Neural cell (in vitro differentiated cells): ENCODE results near the gene PTPN1.

Source experiments
- EP300 ChIP-seq: fragments of 450-650 bp; conservative IDR thresholded peaks from 2 replicates; pipeline ENCODE4 v1.6.1; 2014; ENCODE audit warnings: antibody characterized with exemption, mild to moderate bottlenecking, moderate library complexity; ENCODE audit not compliant: poor library complexity, severe bottlenecking
- EZH2 ChIP-seq: fragments of 200-600, 300-800 bp; shearing (Covaris generic), sonication (generic); IDR thresholded peaks from 2 replicates; pipeline ENCODE4 v1.6.1; 2014; ENCODE audit warnings: antibody characterized with exemption, low read length, borderline replicate concordance, mild to moderate bottlenecking; ENCODE audit not compliant: insufficient read depth, poor library complexity, severe bottlenecking
- MXI1 ChIP-seq: fragments of 450-650 bp; conservative IDR thresholded peaks from 2 replicates; pipeline ENCODE4 v1.6.1; 2014; ENCODE audit warnings: antibody characterized with exemption, mild to moderate bottlenecking; ENCODE audit not compliant: poor library complexity, severe bottlenecking
- POLR2AphosphoS5 ChIP-seq: IDR thresholded peaks from 2 replicates; pipeline ENCODE4 v1.6.1; 2012
- SMC3 ChIP-seq: fragments of 450-650 bp; conservative IDR thresholded peaks from 2 replicates; pipeline ENCODE4 v1.6.1; 2014; ENCODE audit warnings: antibody characterized with exemption, mild to moderate bottlenecking, moderate library complexity; ENCODE audit not compliant: poor library complexity
- TAF1 ChIP-seq: IDR thresholded peaks from 2 replicates; pipeline ENCODE4 v1.6.1; 2012; ENCODE audit warnings: low read depth
- TF ChIP-seq, protein P1 (sequence below): IDR thresholded peaks from 2 replicates; pipeline ENCODE4 v1.6.1; 2012; ENCODE audit warnings: borderline replicate concordance
- TF ChIP-seq, protein P2 (sequence below): fragments of 450-650 bp; IDR thresholded peaks from 2 replicates; pipeline ENCODE4 v1.5.1; 2014; ENCODE audit warnings: antibody characterized with exemption, mild to moderate bottlenecking, moderate library complexity; ENCODE audit not compliant: poor library complexity, severe bottlenecking

DNA sequence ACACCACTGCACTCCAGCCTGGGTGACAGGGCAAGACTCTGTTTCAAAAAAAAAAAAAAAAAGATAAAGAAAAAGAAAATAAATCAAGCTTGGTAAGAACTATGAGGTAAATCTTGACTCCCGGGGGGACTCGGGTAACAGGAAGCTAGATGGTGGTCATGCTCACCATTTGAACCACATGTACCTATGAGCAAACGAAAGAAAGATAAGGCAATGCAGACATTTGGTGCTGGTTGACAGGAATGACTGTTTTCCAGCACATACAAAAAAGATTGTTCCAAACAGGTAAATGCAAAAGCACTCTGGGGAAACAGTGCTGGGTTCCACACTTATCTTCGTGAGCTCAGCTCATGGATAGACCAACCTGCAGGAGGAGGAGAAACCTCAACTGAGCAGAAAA, 22.8 kb upstream of the PTPN1 start:
- TF ChIP-seq, protein P1, sequence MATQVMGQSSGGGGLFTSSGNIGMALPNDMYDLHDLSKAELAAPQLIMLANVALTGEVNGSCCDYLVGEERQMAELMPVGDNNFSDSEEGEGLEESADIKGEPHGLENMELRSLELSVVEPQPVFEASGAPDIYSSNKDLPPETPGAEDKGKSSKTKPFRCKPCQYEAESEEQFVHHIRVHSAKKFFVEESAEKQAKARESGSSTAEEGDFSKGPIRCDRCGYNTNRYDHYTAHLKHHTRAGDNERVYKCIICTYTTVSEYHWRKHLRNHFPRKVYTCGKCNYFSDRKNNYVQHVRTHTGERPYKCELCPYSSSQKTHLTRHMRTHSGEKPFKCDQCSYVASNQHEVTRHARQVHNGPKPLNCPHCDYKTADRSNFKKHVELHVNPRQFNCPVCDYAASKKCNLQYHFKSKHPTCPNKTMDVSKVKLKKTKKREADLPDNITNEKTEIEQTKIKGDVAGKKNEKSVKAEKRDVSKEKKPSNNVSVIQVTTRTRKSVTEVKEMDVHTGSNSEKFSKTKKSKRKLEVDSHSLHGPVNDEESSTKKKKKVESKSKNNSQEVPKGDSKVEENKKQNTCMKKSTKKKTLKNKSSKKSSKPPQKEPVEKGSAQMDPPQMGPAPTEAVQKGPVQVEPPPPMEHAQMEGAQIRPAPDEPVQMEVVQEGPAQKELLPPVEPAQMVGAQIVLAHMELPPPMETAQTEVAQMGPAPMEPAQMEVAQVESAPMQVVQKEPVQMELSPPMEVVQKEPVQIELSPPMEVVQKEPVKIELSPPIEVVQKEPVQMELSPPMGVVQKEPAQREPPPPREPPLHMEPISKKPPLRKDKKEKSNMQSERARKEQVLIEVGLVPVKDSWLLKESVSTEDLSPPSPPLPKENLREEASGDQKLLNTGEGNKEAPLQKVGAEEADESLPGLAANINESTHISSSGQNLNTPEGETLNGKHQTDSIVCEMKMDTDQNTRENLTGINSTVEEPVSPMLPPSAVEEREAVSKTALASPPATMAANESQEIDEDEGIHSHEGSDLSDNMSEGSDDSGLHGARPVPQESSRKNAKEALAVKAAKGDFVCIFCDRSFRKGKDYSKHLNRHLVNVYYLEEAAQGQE: no peak
- TF ChIP-seq, protein P2, sequence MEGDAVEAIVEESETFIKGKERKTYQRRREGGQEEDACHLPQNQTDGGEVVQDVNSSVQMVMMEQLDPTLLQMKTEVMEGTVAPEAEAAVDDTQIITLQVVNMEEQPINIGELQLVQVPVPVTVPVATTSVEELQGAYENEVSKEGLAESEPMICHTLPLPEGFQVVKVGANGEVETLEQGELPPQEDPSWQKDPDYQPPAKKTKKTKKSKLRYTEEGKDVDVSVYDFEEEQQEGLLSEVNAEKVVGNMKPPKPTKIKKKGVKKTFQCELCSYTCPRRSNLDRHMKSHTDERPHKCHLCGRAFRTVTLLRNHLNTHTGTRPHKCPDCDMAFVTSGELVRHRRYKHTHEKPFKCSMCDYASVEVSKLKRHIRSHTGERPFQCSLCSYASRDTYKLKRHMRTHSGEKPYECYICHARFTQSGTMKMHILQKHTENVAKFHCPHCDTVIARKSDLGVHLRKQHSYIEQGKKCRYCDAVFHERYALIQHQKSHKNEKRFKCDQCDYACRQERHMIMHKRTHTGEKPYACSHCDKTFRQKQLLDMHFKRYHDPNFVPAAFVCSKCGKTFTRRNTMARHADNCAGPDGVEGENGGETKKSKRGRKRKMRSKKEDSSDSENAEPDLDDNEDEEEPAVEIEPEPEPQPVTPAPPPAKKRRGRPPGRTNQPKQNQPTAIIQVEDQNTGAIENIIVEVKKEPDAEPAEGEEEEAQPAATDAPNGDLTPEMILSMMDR: no peak
- TF ChIP-seq EZH2: no peak
- no peak for TF ChIP-seq SMC3
- no peak for TF ChIP-seq TAF1
- TF ChIP-seq POLR2AphosphoS5: no peak
- TF ChIP-seq MXI1: no peak
- no peak for TF ChIP-seq EP300
